ENCODE results near the gene GIMD1. TPM values are rescaled to one million over a fixed set of nuclear protein-coding genes. Genes with fewer than 3 reads are reported as not detected.
"Not testable (repeated sequence)": the region's sequence is repeated elsewhere in the genome, so short reads cannot be mapped to it uniquely, and the experiment has no call there.

Gene GIMD1
- polyA plus RNA-seq, 3 donors: not detected

DNA sequence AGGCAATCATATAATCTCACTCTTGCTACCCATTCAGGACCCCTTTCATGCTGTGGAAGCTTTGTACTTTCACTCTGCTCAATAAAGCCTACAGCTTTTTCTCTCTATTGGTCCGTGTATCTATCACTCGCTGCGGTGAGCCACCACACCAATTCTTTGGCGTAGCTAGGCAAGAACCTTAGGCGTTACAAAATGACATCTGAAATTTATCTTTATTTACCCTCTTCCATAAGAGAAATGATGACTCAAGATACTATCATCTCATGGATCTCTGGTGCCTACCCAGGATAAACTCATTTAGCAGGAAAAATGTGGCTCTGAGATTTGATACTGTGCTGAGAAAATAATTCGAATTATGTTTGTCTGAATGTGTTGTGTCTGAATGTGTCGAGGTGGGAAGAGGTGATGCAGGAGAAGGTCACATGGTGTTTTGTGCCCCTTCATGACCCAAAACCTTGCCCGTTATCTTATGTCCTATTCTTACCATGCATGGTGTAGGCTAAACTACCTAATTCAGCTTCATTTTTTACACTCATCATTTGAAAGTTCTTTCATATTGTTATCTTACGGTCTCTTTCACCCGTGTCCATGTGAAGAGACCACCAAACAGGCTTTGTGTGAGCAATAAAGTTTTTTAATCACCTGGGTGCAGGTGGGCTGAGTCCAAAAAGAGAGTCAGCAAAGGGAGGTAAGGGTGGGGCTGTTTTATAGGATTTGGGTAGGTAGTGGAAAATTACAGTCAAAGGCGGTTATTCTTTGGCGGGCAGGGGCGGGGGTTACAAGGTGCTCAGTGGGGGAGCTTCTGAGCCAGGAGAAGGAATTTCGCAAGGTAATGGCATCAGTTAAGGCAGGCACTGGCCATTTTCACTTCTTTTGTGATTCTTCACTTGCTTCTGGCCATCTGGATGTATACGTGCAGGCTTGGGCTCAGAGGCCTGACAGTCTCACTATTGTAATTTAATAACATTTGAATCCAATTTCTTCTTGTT lies 41.6 kb upstream of the GIMD1 start:
- H2AFZ ChIP-seq (ENCODE audit: insufficient read depth, low read depth, low read length, poor library complexity, severe bottlenecking): no peak overlapping the region
- intact Hi-C loops (cut with micrococcal nuclease): no loop called here

GRCh38 chr4:106408004-106408403 lies 39.4 kb upstream of the GIMD1 start:
- 80% methylated on average over 2 of the region's 3 CpGs for WGBS (ENCODE audit: insufficient coverage)
- intact Hi-C loops (cut with micrococcal nuclease); H3K36me3 ChIP-seq (replicated peaks in 1 of 2; ENCODE audit: control insufficient read depth in 1 of 2, insufficient read depth in 2 of 2, low read length in 2 of 2); H3K4me1 ChIP-seq (ENCODE audit: control insufficient read depth in 1 of 2, insufficient read depth in 2 of 2, low read length in 2 of 2); H3K4me2 ChIP-seq (replicated peaks; ENCODE audit: extremely low read depth, low read length, poor library complexity, severe bottlenecking); H3K4me3 ChIP-seq (replicated peaks in 1 of 3; ENCODE audit: low read depth in 2 of 3, low read length in 3 of 3); H3K9ac ChIP-seq (ENCODE audit: insufficient read depth, low read length, poor library complexity, severe bottlenecking); DNase-seq; H3K36me3 Mint-ChIP-seq; H3K4me3 Mint-ChIP-seq; H3K4me1 Mint-ChIP-seq; H3K27ac ChIP-seq (ENCODE audit: low read depth in 1 of 2, low read length in 2 of 2); H3K27me3 Mint-ChIP-seq (ENCODE audit: low read depth in 3 of 3); H2AFZ ChIP-seq (ENCODE audit: insufficient read depth, low read depth, low read length, poor library complexity, severe bottlenecking); H3K27me3 ChIP-seq (ENCODE audit: control insufficient read depth in 2 of 2, insufficient read depth in 2 of 2, low read length in 2 of 2); H3K27ac Mint-ChIP-seq; H3K9me3 ChIP-seq (replicated peaks in 1 of 2; ENCODE audit: control insufficient read depth in 1 of 2, insufficient read depth in 1 of 2, low read length in 2 of 2); H4K20me1 ChIP-seq (ENCODE audit: insufficient read depth, low read length); H3K79me2 ChIP-seq (ENCODE audit: insufficient read depth, low read length): not testable (repeated sequence)
- H3K9me3 Mint-ChIP-seq: peaks cover 0 to 15% (median 7%) of the 10 kb centered on the region in 7 donors

More for the DNA sequence above, 41.6 kb upstream of the GIMD1 start:
- Histone ChIP-seq H4K20me1 (ENCODE audit: insufficient read depth, low read length) (no peaks in the 10 kb centered on the region), H3K9ac (ENCODE audit: insufficient read depth, low read length, poor library complexity, severe bottlenecking) (no peak overlapping the region), H3K27me3 (ENCODE audit: control insufficient read depth in 2 of 2, insufficient read depth in 2 of 2, low read length in 2 of 2) (no peaks in the 10 kb centered on the region), H3K4me3 (replicated peaks in 1 of 3; ENCODE audit: low read depth in 2 of 3, low read length in 3 of 3) (no peak overlapping the region), H3K4me2 (replicated peaks; ENCODE audit: extremely low read depth, low read length, poor library complexity, severe bottlenecking) (no peak overlapping the region), H3K9me3 (replicated peaks in 1 of 2; ENCODE audit: control insufficient read depth in 1 of 2, insufficient read depth in 1 of 2, low read length in 2 of 2) (peaks cover 0 to 6% of the 10 kb centered on the region in 2 donors), H3K27ac (ENCODE audit: low read depth in 1 of 2, low read length in 2 of 2) (no peak overlapping the region), H3K36me3 (replicated peaks in 1 of 2; ENCODE audit: control insufficient read depth in 1 of 2, insufficient read depth in 2 of 2, low read length in 2 of 2) (no peaks in the 10 kb centered on the region), H3K4me1 (ENCODE audit: control insufficient read depth in 1 of 2, insufficient read depth in 2 of 2, low read length in 2 of 2) (no peaks in the 10 kb centered on the region), H3K79me2 (ENCODE audit: insufficient read depth, low read length) (no peaks in the 10 kb centered on the region)
- DNase-seq: no peak
- Mint-ChIP-seq H3K9me3 (peaks cover 0 to 15% (median 6%) of the 10 kb centered on the region in 7 donors), H3K36me3 (no peaks in the 10 kb centered on the region), H3K4me1 (no peaks in the 10 kb centered on the region), H3K4me3 (no peak overlapping the region), H3K27ac (no peak overlapping the region), H3K27me3 (ENCODE audit: low read depth in 3 of 3) (no peaks in the 10 kb centered on the region)
- WGBS (ENCODE audit: insufficient coverage): 93% methylated on average over 10 of the region's 15 CpGs
- TF ChIP-seq CTCF (IDR thresholded peaks at IDR 0.05): no peak

Data from CD14-positive monocyte (primary cell).